ENCODE measurements around the gene AHNAK.

- TF ChIP-seq RAD21 (IDR thresholded peaks at IDR 0.05; ENCODE audit: low read depth) (no peak), EP300 (IDR thresholded peaks at IDR 0.05; ENCODE audit: borderline replicate concordance) (no peak), ZBTB7A (IDR thresholded peaks at IDR 0.05; ENCODE audit: low read depth) (no peak), MAX (IDR thresholded peaks at IDR 0.05) (no peak), EGR1 (IDR thresholded peaks at IDR 0.05) (no peak), TAF1 (IDR thresholded peaks at IDR 0.05; ENCODE audit: low read depth) (no peak), CREB1 (IDR thresholded peaks at IDR 0.05; ENCODE audit: low read depth) (no peak)
Measured at GRCh38 chr11:62544581-62545436, 1.8 kb downstream of the AHNAK start.

Measured in Ishikawa (cell line).